GM21526 (cell line): ENCODE data around the gene KLF3.

Experiments used
- ATAC-seq: cut with Tn5 transposase; IDR thresholded peaks from one replicate; pipeline ENCODE4 v1.9.1; 2021; ENCODE audit warnings: moderate library complexity; ENCODE audit not compliant: unreplicated experiment, low FRiP score

Gene KLF3

DNA sequence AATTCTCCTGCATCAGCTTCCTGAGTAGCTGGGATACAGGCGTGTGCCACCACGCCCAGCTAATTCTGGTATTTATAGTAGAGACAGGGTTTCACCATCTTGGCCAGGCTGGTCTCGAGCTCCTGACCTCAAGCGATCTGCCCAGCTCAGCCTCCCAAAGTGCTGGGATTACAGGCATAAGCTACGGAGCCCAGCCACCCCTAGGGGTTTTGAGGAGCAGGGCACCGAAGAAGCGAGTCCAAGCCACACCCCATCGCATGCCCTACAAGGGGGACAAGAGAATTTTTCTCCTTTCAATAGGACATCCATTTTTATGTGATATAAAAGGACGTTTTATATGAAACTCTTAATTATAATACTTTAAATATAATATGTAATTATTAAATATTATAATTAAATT, 13.9 kb upstream of the KLF3 start:
- no peak for ATAC-seq

- ATAC-seq: no peak
These were observed 9.7 kb upstream of the KLF3 start for GRCh38 chr4:38654273-38654672.

GRCh38 chr4:38656111-38656510, 7.9 kb upstream of the KLF3 start:
- ATAC-seq: no peak

- ATAC-seq: no peak
These were observed 4.7 kb upstream of the KLF3 start for GRCh38 chr4:38659346-38659745.

DNA sequence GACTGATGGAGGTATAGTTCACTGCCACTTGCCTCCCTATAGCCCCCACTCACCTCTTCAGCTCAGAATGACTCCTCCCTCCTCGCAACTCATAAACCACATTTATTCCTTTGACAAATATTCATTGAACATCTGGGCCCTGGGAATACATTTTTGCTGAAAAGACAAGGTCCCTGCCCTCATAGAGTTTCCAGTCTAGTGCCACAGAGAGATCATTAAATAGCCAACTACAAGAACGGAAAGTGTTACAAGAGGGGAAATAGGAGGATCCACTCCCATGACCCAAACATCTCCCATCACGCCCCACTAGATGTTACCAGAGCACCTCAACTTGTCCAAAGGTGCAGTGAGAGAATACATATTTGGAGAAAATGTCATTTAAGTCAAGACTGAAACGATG, 3.2 kb upstream of the KLF3 start:
- ATAC-seq: no peak

DNA sequence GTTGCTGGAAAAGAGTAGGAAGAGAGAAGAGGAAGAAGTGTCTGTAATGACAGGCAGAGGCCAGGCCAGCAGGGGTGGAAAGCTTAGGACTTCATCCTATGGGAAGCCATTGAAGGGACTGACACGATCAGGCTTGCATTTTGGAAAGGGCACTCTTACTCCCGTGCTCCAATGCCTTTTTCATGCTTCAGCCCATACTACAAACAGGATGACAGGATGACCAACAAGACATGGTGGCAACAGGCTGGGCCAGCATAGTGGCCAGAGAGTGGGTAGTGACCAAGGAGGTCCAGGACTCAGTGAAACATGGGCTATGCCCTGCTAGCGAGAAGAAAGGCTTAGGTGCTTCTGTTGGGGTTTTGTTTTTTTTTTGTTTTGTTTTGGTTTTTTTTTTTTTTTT, 2.6 kb upstream of the KLF3 start:
- ATAC-seq: no peak

- no peak for ATAC-seq
These were observed 1.4 kb upstream of the KLF3 start for GRCh38 chr4:38662522-38663089.

DNA sequence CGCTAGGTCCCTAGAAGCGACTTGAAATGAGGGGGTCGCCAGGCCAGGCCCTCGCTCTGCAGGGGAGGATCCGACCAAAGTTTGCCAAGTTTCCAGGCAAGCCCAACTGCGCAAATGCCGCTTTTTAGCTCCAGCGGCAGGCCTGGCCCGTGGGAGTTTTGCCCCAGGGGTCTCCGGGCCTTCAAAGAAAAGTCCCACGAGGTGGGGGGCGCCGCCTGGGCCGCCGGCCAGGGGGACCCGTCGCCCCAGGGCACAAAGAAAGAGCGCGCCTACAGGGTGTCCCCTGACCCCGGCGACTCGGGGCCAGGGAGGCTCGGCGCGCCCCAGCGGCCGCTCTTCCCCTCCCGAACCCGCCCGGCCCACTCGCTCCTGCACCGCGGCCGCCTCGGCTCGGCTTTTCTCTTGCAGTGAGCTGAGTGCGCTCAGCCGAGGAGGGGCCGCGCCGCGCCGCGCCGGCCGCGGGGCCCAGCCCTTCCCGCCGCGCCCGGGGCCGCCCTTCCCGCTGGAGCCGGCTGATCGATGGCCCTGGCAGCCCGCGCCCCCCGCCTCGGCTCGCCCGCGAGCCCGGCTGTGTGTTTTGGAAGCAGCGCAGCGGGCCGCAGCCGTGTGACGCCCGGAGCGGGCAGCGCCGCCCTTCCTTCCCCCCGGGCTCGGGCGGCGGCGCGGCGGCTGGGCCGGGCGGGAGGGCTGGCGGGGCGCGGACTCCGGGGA, 754 bp upstream of the KLF3 start:
- ATAC-seq: peak; percentile 35

- ATAC-seq: no peak
These were observed 855 bp downstream of the KLF3 start for GRCh38 chr4:38664706-38665401.

DNA sequence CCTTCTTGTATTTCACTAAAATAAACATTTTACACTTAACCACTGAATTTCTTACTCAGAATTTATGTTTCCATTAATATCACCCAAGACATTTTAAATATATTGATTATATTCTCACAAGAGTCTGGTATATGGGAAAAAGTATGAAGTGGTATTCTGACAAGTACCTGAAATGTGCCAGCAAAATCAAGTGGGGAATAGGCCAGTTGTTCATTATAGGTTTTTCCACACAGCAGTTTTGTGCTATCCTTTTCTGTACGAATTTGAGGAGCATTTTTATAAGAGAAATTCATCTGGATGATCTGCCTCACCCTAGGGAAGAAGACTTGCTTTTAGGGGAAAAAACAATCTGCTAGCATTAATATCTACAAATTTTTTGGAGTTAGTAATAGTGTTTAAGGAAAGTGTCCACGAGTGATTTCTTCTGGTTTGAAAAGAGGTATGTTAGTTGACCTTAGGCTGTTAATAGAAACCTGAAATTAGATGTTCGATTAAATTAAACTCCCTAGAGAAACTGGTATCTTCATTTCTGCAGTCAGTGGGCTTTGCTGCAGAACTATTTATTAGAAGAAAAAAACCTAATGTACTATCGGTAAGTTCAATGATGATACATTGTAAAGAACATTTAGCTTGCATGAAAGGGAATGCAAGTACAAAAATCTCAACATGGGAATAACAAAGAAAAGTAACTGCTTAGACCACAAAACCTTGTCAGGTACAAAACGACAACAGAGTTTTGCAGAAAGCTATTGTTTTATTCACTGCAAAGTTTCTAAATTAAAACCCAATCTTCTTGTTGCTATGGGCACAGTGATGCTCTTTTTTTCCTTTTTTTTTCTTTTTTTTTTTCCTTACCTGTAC, 1.8 kb downstream of the KLF3 start:
- no peak for ATAC-seq

GRCh38 chr4:38666766-38667084, 2.7 kb downstream of the KLF3 start:
- no peak for ATAC-seq

- ATAC-seq: no peak
These were observed 3.3 kb downstream of the KLF3 start for GRCh38 chr4:38667085-38667893.

- no peak for ATAC-seq
These were observed 4.4 kb downstream of the KLF3 start for GRCh38 chr4:38668203-38668971.

GRCh38 chr4:38669208-38669607, 5.2 kb downstream of the KLF3 start:
- ATAC-seq: no peak

DNA sequence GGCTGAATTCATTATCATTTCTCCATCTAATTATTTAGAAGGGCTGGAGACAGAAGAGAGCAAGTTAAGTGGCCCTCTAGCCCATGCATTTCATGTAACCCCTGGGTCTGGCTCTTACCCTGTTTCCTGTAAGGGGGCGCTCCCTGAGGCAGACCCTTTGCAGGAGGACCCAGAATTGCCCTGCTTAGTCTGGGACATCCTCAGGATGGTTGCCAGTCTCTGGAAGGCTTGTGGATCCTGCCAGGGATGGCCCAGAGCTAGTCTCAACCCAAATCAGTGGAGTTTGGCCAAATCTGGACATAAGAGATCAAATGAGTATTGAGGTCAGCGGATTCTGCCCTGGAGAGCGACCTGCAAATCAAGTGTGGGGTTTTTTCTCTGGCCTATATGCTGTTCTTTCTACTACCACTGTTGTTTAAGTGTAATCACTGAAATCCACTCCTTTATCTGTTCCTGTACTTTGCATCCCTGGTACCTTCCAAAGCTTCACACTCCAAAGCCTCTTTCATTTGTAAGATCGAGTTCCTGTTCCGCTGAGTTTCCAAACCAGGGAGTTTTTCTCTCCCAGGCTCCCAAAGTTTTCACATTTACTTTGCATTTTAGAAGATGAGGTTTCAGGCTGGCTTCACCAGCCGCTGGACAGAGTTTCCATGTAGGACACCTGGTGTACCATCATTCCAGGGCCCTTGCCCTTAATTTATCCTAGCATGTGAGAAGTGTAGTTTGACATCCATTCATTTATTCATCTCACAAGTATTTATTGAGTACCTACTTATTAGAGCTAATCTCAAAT, 6.3 kb downstream of the KLF3 start:
- ATAC-seq: no peak

GRCh38 chr4:38670939-38671591, 7.1 kb downstream of the KLF3 start:
- ATAC-seq: peak; percentile 51

- no peak for ATAC-seq
These were observed 7.6 kb downstream of the KLF3 start for GRCh38 chr4:38671592-38671940.

- ATAC-seq: no peak
These were observed 8.0 kb downstream of the KLF3 start for GRCh38 chr4:38672074-38672396.
